HG03064 (cell line): Measurements from ENCODE around the gene SERTAD3.
"Not testable (repeated sequence)": the region's sequence is repeated elsewhere in the genome, so short reads cannot be mapped to it uniquely, and the experiment has no call there.

ENCODE experiments used
- ATAC-seq: cut with Tn5 transposase; IDR thresholded peaks from one replicate; pipeline ENCODE4 v1.9.1; 2021; ENCODE audit warnings: low read depth; ENCODE audit not compliant: unreplicated experiment

The SERTAD3 gene

DNA sequence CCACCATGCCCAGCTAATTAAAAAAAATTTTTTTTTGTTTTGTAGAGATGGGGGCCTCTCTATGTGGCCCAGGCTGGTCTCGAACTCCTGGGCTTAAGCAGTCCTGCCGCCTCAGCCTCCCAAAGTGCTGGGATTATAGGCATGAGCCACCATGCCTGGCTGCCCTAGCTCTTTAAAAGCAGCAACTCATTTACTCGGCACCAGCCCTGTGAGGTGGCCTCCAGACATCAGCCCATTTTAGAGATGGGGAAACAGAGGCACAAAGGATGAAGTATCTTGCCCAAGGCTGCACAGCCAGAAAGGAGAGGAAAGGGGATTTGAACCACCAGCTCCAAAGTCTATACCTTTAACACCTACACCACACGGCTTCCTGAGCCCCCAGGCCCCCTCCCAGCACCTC lies 31.3 kb downstream of the SERTAD3 start:
- no peak for ATAC-seq

DNA sequence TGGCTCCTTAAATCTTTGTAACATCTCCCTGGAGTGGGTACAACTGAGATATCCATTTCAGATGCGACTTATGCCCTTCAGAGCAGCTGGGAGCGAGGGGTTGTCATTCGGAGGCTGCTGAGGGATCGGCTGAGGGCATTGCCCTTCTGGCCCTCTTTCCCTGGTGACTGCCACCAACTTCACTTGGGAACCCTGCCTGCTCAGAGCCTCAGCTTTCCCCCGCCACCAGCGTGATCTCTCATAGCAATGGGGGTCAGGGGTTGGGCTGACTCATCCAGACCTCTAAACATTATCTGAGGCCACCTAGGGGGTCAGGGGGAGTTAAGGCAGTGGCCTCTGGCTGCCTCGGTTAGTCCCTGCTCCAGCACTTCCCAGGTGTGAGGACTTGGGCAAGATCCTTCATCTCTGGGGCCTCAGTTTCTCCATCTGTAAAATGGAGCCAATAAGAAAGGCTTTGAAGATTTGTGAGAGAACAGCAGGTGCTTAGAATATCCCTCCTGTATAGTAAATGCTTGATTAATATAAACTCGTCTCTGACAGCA lies 32.1 kb downstream of the SERTAD3 start:
- ATAC-seq, result no peak

DNA sequence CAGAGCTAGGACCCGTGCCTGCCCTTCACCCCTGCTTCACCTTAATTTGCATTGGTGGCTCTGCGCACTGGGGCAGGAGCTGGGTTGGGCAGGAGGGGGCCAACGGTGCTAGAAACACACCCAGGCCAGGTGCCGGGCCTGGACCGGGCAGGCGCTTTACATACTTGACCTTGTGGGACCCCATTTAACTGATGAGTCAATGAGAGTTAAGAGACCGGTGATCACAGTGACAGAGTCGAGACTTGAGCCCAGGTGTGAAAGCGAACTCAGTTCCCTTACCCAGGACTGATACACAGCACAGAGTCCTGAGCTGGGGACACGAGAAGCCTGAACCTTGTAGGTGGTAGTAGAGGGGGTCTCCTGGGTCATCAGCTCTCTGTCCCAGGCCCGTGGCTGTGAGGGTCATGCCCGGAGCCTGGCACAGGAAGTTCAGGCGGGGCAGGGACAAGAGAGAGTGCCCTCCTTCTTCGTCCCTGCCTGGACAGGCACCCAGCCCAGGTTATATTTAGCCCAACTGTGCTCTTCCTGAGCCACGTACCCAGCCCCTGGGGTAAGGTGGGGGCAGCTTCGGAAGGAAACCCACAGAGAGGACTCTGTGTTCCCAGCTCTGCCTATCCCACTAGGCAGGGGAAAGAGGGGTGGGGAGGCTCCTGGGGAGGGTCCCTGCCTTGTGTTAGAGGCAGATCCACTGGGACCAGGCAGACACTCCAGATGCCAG lies 32.9 kb downstream of the SERTAD3 start:
- no peak for ATAC-seq

DNA sequence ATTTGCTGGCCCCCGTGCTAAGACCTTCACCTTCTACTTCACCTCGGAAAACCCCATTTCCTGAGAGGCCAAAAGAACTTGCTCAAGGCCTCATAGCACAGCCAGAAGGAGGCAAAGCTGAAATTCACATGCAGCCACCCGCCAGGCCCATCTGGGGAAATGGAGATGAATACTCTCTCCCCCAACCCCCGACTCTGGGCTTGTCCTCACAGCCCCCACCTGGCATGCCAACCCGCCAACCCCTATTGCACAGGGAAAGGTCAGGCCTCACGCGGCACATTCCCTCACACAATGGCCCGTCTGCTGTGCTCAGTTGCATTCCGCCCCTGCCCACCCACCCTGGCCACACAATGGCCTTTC lies 34.1 kb downstream of the SERTAD3 start:
- ATAC-seq, result no peak

DNA sequence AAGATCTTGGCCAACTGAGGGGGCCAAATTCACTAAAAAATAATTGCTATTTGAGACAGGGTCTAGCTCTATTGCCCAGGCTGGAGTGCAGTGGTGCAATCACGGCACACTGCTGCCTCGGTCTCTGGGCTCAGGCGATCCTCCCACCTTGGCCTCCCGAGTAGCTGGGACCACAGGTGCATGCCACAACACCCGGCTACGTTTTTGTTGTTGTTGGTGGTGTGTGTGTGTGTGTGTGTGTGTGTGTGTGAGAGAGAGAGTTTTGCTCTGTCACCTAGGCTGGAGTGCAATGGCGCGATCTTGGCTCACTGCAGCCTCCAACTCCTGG lies 35.6 kb downstream of the SERTAD3 start:
- not testable (repeated sequence) for ATAC-seq

DNA sequence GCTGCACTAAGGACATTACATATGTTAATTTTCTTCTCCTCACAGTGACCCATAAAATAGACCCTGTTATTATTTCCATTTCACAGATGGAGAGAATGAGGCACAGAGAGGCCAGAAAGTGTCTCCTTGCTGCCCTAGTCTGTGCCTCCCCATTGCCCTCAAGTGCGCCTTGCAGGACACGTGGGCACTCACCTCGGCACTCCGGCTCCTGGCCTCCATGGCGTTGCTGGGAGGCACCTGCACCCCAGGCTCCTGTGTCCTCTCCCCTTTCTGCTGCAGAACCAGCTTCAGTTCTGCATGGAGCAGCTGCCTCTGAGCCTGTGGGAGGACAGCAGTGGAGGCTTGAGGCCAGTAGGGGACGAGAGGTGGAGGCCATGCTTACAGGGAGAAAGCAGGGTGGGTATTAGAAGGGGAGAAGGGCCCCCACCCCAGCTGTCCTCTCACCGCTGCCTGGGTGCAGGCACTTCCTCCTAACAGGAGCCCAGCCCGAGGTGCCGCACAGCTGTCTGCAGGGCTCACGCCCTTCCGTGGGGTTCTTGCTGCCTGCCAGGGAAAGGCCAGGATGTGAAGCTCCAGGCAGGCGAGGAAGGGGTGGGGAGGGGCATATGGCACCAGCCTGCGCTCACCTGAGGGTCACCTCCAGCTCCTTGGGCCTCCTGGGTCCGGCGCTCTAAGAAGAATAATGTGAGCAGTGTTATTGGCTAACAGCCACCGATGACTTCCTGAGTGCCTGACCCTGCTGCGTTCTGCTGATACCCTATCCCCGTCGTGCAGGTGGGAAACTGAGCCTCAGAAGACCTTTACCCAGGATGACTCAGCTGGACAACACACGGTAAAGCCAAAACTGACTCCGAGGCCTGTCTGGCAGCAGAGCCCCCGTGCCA lies 36.2 kb downstream of the SERTAD3 start:
- no peak for ATAC-seq

DNA sequence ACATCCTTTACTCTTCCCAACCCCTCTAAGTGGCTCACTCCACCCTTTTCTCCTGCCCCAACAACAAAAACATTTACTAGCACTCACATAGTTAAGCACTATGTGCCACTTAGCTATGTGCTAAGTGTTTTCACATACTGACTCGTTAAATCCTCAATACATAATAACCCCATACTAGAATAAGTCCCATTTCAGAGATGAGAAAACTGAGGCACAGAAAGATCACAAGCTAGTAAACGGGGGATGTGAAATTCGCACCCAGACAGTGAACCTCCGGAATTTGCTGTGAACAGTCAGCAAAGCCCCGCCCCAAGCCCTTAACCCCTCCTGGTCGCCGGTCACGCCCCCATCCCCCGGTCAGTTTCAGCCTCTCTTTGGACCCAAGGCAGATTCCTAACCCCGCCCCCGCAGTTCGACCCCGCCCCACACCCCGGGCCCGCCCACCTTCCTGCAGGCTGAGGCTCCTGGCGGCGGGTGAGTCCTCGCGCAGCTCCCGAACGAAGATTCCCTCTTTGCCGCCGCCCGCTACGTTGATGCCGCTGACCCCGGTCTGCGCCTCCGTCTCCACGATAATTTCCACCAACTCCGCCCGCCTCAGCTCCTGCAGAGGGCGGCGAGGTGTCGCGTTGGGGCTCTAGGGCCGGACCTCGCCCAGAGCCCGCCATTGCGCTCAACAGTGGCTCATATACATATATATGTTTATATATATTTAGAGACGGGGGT lies 40.7 kb downstream of the SERTAD3 start:
- ATAC-seq, result peak; percentile 47

DNA sequence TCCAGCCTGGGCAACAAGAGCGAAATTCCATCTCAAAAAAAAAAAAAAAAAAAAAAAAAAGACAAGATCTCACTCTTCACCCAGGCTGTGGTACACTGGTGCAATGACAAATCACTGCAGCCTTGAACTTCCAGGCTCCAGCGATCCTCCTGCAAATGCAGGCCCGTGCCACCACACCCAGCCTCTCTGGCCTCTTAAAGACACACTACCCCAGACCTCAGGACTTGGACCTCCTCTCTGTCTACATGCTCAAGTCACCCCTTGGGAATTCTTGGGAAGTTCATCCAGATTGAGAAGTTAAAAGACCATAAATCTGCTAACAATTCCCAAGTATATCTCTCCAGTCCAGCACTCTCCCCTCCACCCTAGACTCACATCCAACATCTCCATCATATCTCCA lies 43.6 kb downstream of the SERTAD3 start:
- ATAC-seq, result no peak

DNA sequence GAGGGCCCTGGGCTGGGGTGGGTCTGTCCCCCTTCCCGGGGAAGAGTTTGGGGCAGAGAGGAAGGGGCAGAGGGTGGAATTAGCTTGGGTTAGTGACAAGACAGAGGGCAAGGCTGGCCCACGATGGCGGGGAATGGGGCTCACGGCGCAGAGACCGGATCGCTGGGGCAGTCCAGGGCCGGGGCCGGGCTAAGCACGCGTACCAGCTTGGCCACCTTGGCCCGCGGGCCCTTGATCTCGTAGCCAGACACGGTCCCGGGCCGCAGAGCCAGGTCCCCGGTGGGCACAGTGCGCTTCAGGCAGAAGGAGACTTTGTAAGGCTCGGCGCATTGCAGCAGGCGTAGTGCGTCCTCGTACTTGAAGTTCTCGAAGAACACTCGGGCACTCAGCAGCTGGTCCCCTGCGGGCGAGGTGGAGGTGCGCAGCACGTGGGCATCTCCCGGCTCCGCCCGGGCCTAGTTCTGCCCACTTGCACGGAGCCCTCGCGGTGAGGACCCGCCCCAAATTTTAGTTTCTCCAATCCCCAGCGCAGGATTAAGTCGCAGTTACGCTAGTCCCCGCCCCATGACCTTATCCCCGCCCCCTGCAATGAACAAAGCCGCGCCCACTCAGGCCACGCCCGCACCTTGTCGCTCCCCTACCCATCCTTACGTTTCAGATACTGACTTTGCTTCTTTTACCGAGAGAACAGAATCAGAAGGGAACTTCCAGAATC lies 45.6 kb downstream of the SERTAD3 start:
- no peak for ATAC-seq

DNA sequence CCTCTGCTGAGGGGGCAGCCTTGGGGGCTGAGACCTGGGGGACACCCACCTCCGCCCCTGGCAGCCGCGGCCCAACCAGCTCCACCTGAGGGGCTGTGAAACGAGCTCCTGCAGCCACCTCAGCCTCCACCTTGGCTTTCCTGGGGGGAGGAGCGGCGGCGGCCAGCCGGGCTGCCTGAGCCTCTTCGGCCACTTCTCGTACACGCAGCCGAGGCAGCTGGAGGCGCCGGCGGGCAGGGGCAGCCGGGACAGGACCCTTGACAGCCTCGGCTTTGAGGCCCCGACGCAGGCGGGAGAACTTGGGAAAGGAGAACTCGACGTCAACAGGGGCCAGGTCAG lies 46.6 kb downstream of the SERTAD3 start:
- no peak for ATAC-seq

DNA sequence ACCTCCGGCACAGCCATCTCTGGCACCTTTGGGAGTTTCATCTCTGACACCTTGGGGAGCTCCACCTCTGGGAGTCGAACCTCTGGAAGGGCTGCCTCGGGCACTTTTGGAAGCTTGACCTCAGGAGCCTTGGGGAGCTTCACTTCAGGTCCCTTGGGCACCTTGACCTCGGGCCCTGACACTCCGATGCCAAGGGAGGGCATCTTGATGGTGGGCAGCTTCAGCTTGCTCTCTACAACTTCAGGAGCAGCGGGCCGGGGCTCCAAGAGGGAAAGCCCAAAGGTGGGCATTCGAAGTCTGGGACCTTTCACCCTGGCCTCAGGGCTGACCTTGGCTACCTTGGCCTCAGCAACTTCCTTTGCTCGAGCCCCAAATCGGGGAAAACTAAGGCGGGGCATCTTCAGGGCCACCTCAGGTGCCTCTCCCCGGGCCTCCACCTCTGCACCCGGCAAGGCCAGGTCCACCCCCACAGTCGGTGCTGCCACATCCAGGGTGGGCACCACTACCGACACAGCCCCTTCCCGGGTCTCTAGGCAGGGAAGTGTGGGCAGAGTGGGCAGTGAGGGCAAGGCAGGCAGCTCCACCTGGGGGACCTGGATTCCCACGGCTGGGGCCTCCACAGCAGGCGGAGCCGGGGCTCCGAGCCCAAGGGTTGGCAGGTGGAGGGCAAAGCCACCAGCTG lies 47.1 kb downstream of the SERTAD3 start:
- ATAC-seq, result no peak

DNA sequence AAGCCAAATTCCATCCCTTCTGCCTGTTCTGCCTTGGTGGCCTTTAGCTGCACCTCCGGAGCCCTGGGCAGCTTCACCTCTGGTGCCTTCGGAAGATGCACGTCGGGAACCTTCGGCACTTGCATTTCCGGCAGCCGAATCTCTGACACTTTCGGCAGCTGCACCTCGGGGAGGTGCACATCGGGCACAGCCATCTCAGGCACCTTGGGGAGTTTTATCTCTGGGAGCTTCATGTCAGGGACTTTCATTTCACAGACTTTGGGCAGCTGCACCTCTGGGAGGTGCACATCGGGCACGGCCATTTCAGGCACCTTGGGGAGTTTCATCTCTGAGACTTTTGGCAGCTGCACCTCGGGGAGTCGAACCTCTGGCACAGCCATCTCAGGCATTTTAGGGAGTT lies 48.2 kb downstream of the SERTAD3 start:
- ATAC-seq, result no peak

DNA sequence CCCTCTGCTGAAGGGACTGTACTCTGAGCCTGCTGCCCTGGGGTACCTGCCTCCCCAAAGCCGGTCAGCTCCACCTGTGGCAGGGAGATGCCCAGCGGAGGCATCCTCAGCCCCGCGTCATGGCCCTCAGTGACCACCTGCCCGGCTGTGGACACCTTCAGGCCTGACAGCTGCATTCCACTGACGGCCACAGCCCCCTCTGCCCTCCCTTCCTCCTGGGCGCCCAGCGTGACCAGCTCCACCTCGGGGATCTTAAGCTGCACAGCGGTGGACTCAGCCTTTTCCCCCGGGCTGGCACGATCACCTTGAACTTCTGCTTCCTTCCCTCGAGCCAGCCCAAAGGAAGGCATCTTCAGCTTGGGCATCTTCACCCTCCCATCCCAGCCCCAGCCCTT lies 49.3 kb downstream of the SERTAD3 start:
- ATAC-seq, result no peak

DNA sequence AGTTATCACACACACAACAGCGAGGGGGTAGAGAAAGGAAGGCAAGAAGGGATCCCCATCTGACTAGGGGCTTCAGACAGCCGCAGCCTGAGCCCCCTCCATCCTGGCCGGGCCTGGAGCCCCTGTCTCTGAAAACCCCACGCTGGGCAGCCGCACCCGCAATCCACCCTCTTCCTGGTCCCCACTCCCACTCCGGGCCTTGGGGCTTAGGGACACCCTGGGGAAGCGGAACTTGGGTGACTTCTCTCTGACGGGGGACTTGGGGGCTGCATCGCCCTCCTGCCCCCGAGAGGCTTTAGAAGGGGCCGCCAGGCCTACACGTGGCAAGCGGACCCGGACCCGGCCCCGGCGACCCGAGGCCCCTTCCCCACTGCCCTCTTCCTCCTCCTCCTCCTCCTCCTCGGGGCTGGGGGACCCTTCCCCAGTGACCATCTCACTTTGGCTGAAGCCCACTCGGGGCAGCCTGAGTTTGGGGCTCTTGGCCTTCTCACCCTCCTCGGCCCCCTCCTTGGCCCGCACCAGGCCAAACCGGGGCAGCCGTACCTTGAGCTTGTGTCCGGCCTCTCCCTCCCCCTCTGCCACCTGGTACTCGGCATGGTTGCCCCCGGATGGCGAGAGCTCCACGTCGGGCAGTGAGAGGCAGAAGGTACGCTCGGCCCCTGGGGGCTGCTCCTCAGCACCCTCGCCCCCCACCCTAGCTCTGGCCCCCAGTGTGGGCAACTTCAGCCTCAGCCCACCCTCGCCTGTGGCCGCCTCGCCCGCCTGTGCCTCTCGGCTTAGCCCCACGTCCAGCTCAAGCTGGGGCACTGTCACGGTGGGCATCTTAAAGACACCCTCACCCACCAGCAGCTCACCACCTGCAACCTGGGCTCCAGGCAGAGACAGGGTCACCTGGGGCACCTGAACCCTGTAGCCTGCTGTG lies 50.0 kb downstream of the SERTAD3 start:
- ATAC-seq, result no peak

DNA sequence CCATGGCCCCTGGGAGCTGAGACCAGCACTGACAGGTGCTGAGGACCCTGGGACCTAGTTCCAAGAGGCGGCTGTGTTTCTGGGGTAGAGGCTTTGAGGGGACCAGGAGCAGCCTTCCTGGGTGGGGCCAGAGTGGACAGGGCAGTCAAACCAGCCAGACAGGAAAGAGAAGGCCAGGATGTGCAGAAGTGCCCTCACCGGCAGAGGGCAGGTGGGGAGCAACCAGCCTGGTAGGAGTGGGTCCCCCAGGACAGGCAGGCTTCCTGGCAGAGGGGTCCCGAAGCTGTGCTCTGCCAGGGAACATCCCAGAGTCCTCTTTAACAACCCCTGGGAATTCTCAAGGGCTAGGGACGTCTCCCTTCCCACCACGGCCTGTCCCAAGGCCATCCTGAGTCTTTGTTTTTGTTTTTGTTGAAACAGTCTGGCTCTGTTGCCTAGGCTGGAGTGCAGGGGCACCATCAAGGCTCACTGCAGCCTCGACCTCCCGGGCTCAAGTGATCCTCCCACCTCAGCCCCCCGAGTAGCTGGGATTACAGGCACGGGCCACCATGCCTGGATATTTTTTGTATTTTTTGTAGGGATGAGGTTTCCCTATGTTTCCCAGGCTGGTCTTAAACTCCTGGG lies 51.1 kb downstream of the SERTAD3 start:
- no peak for ATAC-seq

DNA sequence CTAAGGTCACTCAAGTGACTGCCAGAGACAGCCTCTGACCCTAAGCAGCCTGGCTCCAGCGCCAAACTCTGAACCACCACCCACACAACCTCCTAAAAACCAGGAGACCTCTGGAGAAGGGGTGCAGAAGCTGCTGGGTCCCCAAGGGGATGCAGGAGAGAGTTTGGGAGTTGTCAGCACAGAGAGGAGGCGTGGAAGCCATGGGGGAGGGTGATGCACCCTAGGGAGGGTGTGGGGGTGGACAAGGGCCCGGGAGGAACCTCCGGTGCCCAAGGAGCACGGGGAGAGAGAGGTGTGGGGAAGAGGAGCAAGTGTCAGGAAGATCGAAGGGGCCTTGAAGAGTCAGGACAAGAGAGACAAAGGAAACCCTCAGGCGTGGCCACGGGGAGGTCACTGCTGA lies 52.0 kb downstream of the SERTAD3 start:
- no peak for ATAC-seq
